Suprapubic skin (tissue), 4 donors: ENCODE results near the gene NKX6-1.

Source experiments
- POLR2A ChIP-seq, 2 donors: fragments of 450-650 bp; IDR thresholded peaks; one replicate each; pipeline ENCODE4 v1.6.1; 2017; ENCODE audit warnings: antibody characterized with exemption in 2 of 2, mild to moderate bottlenecking in 2 of 2, moderate library complexity in 2 of 2
- POLR2AphosphoS5 ChIP-seq, 3 donors: sonication (generic); formaldehyde crosslinking; IDR thresholded peaks; one replicate each; pipeline ENCODE4 v1.6.1; 2017; ENCODE audit warnings: antibody characterized with exemption in 3 of 3
- TF ChIP-seq, protein P1 (sequence below), 2 donors: fragments of 200-600 bp in 1 of 2; fragments of 450-650 bp in 1 of 2; sonication (generic) in 1 of 2; IDR thresholded peaks; one replicate each; pipeline ENCODE4 v1.5.1; 2016 to 2019; ENCODE audit warnings: antibody characterized with exemption in 2 of 2, mild to moderate bottlenecking in 1 of 2, moderate library complexity in 1 of 2

GRCh38 chr4:84484236-84484635 lies 14.9 kb downstream of the NKX6-1 start:
- TF ChIP-seq POLR2A (IDR thresholded peaks at IDR 0.05) (no peak), POLR2AphosphoS5 (IDR thresholded peaks at IDR 0.05) (no peak)
- TF ChIP-seq, protein P1, sequence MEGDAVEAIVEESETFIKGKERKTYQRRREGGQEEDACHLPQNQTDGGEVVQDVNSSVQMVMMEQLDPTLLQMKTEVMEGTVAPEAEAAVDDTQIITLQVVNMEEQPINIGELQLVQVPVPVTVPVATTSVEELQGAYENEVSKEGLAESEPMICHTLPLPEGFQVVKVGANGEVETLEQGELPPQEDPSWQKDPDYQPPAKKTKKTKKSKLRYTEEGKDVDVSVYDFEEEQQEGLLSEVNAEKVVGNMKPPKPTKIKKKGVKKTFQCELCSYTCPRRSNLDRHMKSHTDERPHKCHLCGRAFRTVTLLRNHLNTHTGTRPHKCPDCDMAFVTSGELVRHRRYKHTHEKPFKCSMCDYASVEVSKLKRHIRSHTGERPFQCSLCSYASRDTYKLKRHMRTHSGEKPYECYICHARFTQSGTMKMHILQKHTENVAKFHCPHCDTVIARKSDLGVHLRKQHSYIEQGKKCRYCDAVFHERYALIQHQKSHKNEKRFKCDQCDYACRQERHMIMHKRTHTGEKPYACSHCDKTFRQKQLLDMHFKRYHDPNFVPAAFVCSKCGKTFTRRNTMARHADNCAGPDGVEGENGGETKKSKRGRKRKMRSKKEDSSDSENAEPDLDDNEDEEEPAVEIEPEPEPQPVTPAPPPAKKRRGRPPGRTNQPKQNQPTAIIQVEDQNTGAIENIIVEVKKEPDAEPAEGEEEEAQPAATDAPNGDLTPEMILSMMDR (IDR thresholded peaks at IDR 0.05) = no peak
